Left ventricle myocardium inferior (tissue), 1 donor: ENCODE results near the gene DARS1. TPM values are rescaled to one million over a fixed set of nuclear protein-coding genes. Genes with fewer than 3 reads are reported as not detected.
A peak's percentile ranks its signal among the peaks of the same experiment; 100 is the strongest.

Experiments used
- DNase-seq: peaks from one replicate; pipeline ENCODE4 v3.0.0-alpha.2; 2020
- H3K27ac ChIP-seq: fragments of 200-600 bp; replicated peaks from 2 replicates; pipeline ENCODE4 v1.8.0; 2021
- H3K27me3 ChIP-seq: fragments of 200-600 bp; 2 replicates; pipeline ENCODE4 v1.8.0; 2021; ENCODE audit warnings: low read depth
- H3K36me3 ChIP-seq: fragments of 200-600 bp; 2 replicates; pipeline ENCODE4 v1.8.0; 2021
- H3K4me1 ChIP-seq: fragments of 200-600 bp; 2 replicates; pipeline ENCODE4 v1.8.0; 2021
- H3K4me3 ChIP-seq: fragments of 200-600 bp; 2 replicates; pipeline ENCODE4 v1.8.0; 2021; ENCODE audit warnings: mild to moderate bottlenecking, moderate library complexity
- H3K9me3 ChIP-seq: fragments of 200-600 bp; replicated peaks from 2 replicates; pipeline ENCODE4 v1.8.0; 2021
- CTCF ChIP-seq: fragments of 200-600 bp; IDR thresholded peaks from 2 replicates; pipeline ENCODE4 v1.8.0; 2021; ENCODE audit warnings: antibody characterized with exemption, mild to moderate bottlenecking, borderline replicate concordance
- intact Hi-C: fragments of 100-400 bp; cut with micrococcal nuclease; formaldehyde crosslinking; loops from one replicate; pipeline ENCODE4 v1.11.0; 2022
- total RNA-seq: library from RNA; stranded (reverse); fragmentation: NEBNext Ultra II Directional; extraction: Animal tissue kit (Norgen Biotek cat#: 25700); gene quantifications from one replicate; pipeline ENCODE4 v1.2.1, GENCODE V29; 2021
- donor health status: DM: no; HTN: yes; CAD: no; lungs with severe emphysema.

DARS1 gene
- total RNA-seq, 1 donor from 2014 or later, result 56.3 TPM

- no peak for DNase-seq
- intact Hi-C loops, result no loop called here
- peaks cover 46% of the 10 kb centered on the region for H3K4me1 ChIP-seq
Observed at GRCh38 chr2:136016836-136017235, 31.4 kb upstream of the DARS1 start.

GRCh38 chr2:136016427-136016826, 31.0 kb upstream of the DARS1 start:
- Histone ChIP-seq H3K9me3 (no peaks in the 10 kb centered on the region), H3K4me1 (peaks cover 48% of the 10 kb centered on the region), H3K36me3 (no peaks in the 10 kb centered on the region), H3K27me3 (no peaks in the 10 kb centered on the region), H3K4me3 (no peak overlapping the region), H3K27ac (no peak overlapping the region)
- intact Hi-C loops, result no loop called here
- no peak for TF ChIP-seq CTCF
- no peak for DNase-seq

More at GRCh38 chr2:136016836-136017235, 31.4 kb upstream of the DARS1 start:
- no peak for TF ChIP-seq CTCF
- no peak overlapping the region for H3K4me3 ChIP-seq
- H3K36me3 ChIP-seq, result no peaks in the 10 kb centered on the region
- H3K27ac ChIP-seq, result no peak overlapping the region
- H3K9me3 ChIP-seq, result no peaks in the 10 kb centered on the region
- H3K27me3 ChIP-seq, result no peaks in the 10 kb centered on the region

- Histone ChIP-seq H3K36me3 (no peaks in the 10 kb centered on the region), H3K9me3 (no peaks in the 10 kb centered on the region), H3K27ac (no peak overlapping the region), H3K27me3 (no peaks in the 10 kb centered on the region), H3K4me1 (peaks cover 48% of the 10 kb centered on the region), H3K4me3 (no peak overlapping the region)
- no peak for DNase-seq
- TF ChIP-seq CTCF, result no peak
- intact Hi-C loops, result no loop called here
Observed at GRCh38 chr2:136015699-136016098, 30.3 kb upstream of the DARS1 start.

GRCh38 chr2:136014411-136014810, 29.0 kb upstream of the DARS1 start:
- no peaks in the 10 kb centered on the region for H3K9me3 ChIP-seq
- no peak overlapping the region for H3K4me3 ChIP-seq
- DNase-seq, result no peak
- intact Hi-C loops, result no loop called here
- peaks cover 37% of the 10 kb centered on the region for H3K4me1 ChIP-seq
- H3K27ac ChIP-seq, result peak overlapping the region; percentile 70
- TF ChIP-seq CTCF, result no peak
- H3K36me3 ChIP-seq, result no peaks in the 10 kb centered on the region
- no peaks in the 10 kb centered on the region for H3K27me3 ChIP-seq

GRCh38 chr2:136013955-136014354, 28.5 kb upstream of the DARS1 start:
- Histone ChIP-seq H3K4me1 (peaks cover 35% of the 10 kb centered on the region), H3K9me3 (no peaks in the 10 kb centered on the region), H3K27ac (peak overlapping the region; percentile 70), H3K36me3 (no peaks in the 10 kb centered on the region), H3K4me3 (no peak overlapping the region), H3K27me3 (no peaks in the 10 kb centered on the region)
- no peak for DNase-seq
- intact Hi-C loops, result no loop called here
- TF ChIP-seq CTCF, result peak; percentile 16

- Histone ChIP-seq H3K36me3 (no peaks in the 10 kb centered on the region), H3K4me1 (peaks cover 35% of the 10 kb centered on the region), H3K27ac (no peak overlapping the region), H3K27me3 (no peaks in the 10 kb centered on the region), H3K9me3 (no peaks in the 10 kb centered on the region), H3K4me3 (no peak overlapping the region)
- no peak for DNase-seq
- intact Hi-C loops, result no loop called here
- TF ChIP-seq CTCF, result no peak
Observed at GRCh38 chr2:136013136-136013685, 27.8 kb upstream of the DARS1 start.
